Measurements from ENCODE around the gene SALL4. TPM values are rescaled to one million over a fixed set of nuclear protein-coding genes. Genes with fewer than 3 reads are reported as not detected.

The SALL4 gene
- total and polyA plus RNA-seq, 2 donors (not counting 3 experiments of a cell fraction or from before 2014, with no cell fraction given): 1.3 to 1.9 TPM

GRCh38 chr20:51832276-51832675, 30.0 kb upstream of the SALL4 start:
- intact Hi-C loops (cut with micrococcal nuclease): no loop called here
- Histone ChIP-seq H3K4me2 (ENCODE audit: insufficient read depth, low read length) (no peak overlapping the region), H3K9me3 (replicated peaks; ENCODE audit: control insufficient read depth, insufficient read depth, low read length) (no peaks in the 10 kb centered on the region), H3K36me3 (ENCODE audit: control insufficient read depth in 2 of 2, extremely low read depth in 1 of 2, insufficient read depth in 2 of 2, low read length in 2 of 2) (no peaks in the 10 kb centered on the region), H3K4me1 (ENCODE audit: control insufficient read depth, extremely low read depth, insufficient read depth, low read length) (no peaks in the 10 kb centered on the region), H3K27me3 (ENCODE audit: control insufficient read depth in 2 of 2, insufficient read depth in 2 of 2, low read length in 2 of 2) (peaks cover 0 to 1% of the 10 kb centered on the region in 2 experiments), H3K9ac (replicated peaks; ENCODE audit: extremely low read depth, insufficient read depth, low read length) (no peak overlapping the region), H3K27ac (ENCODE audit: insufficient read depth, low read depth, low read length) (no peak overlapping the region), H2AFZ (ENCODE audit: low read depth, low read length) (no peak overlapping the region), H3K4me3 (replicated peaks in 1 of 3; ENCODE audit: insufficient read depth in 1 of 3, low read depth in 1 of 3, low read length in 3 of 3) (no peak overlapping the region), H3K79me2 (ENCODE audit: control insufficient read depth, insufficient read depth, low read length) (no peaks in the 10 kb centered on the region), H3K9me1 (replicated peaks; ENCODE audit: control insufficient read depth, extremely low read depth, insufficient read depth, low read length) (no peaks in the 10 kb centered on the region), H4K20me1 (replicated peaks; ENCODE audit: control insufficient read depth, extremely low read depth, insufficient read depth, low read length) (no peaks in the 10 kb centered on the region)
- BruUV-seq (replicated peaks): no TSS peak
- TF ChIP-seq POLR2A (IDR thresholded peaks at IDR 0.05; ENCODE audit: low read depth, low read length) (no peak), POLR2AphosphoS5 (IDR thresholded peaks at IDR 0.05; ENCODE audit: insufficient read depth, low read depth, low read length) (no peak), MYC (IDR thresholded peaks at IDR 0.05; ENCODE audit: low read depth, low read length) (no peak), JUN (IDR thresholded peaks at IDR 0.05; ENCODE audit: borderline replicate concordance, insufficient read depth, insufficient read length, low read depth) (no peak), GATA2 (IDR thresholded peaks at IDR 0.05; ENCODE audit: insufficient read depth, insufficient read length, low read depth, low read length) (no peak), MAX (IDR thresholded peaks at IDR 0.05; ENCODE audit: insufficient read depth, insufficient read length) (no peak), CTCF (IDR thresholded peaks at IDR 0.05; ENCODE audit: extremely low read depth in 1 of 2, insufficient read depth in 1 of 2, low read depth in 1 of 2, low read length in 2 of 2) (no peak), FOS (IDR thresholded peaks at IDR 0.05; ENCODE audit: borderline replicate concordance, insufficient read depth, low read length) (no peak), EZH2 (IDR thresholded peaks at IDR 0.05; ENCODE audit: borderline replicate concordance, low read depth, low read length, severe bottlenecking) (no peak)
- dilution Hi-C loops (cut with MboI; ENCODE audit: extremely low pct_ligation_motif_present, low sequenced_read_pairs): no loop called here
- FAIRE-seq (no peak), DNase-seq (ENCODE audit: low read depth, low spot score) (no peak)
- ChIA-PET CTCF (no interaction called here), POLR2A (no interaction called here)

Measured in endothelial cell of umbilical vein (primary cell).